Activated CD8-positive, alpha-beta memory T cell treated with anti-CD3 and anti-CD28 coated beads, Interleukin-2, amount 50 U/mL, for 4 hours (primary cell): ENCODE results near the gene BRCA2.

ENCODE experiments used
- DNase-seq: peaks from one replicate; pipeline ENCODE4 v3.0.0-alpha.2; 2020

BRCA2 gene

DNA sequence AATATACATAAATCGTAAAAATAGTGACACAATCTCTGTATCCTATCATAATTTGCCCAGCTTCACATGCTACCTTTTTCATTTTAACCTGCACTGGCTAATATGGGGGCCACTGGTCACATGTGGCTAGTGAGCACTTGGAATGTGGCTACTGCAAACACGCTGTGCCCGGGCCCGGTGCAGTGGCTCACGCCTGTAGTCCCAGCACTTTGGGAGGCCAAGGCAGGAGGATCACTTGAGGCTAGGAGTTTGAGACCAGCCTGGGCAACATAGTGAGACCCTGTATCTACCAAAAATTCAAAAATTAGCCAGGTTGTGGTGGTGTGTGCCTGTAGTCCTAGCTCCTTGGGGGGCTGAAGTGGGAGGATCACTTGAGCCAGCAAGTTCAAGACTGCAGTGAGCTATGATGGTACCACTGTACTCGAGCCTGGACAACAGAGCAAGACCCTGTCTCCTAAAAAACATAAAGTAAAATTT is 114.2 kb downstream of the BRCA2 start:
- DNase-seq = no peak

DNA sequence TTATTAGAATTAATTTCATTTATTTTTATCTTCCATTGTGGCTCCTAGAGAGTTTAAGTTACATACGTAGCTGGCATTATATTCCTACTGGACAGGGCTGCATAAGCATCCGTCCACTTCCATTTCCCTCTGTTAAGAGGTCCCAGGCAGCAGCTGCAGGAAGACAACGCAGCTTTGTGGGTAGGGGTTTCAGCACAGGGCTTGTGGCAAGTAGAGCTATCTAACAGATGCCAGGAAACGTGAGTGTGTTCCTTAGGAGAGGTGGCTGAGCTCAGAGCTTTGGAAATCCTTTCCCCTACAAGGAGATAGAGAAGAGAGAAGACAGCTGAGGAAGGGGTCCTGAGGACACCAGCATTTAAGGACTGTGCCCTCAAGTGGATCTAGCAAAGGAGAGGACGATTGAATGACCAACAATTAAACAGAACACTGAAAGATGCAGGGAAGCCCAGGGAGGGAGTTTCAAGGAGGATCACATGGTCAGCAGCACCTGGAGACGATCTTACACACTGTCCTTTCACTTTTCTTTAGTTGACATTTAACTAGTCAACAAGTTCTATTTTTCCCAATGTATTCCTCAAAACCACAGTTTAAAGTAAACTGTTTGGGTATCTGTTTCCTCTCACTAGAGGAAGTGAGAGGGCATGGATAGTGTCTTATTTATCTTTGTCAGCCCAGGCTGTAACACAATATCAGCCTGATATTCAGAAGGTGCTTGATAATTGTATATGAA is 114.9 kb downstream of the BRCA2 start:
- no peak for DNase-seq

DNA sequence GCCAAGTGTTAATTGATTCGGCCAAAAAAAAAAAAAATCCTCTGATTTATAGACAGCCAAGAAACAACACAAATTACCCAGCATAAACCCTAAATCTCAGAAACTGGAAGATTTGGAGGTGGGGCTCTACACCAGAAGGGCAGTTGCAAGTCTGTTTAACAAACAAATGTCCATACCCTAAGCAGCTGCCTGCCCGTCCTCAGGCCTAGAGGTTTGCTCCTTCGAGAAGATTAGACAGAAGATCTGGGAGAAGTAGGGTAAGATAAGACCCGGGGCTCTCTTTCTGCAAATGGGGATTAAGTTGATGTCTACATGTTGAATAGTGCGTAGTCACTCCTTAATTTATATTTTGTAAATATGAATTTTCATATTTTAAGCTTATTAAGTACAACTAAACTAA is 116.1 kb downstream of the BRCA2 start:
- no peak for DNase-seq

DNA sequence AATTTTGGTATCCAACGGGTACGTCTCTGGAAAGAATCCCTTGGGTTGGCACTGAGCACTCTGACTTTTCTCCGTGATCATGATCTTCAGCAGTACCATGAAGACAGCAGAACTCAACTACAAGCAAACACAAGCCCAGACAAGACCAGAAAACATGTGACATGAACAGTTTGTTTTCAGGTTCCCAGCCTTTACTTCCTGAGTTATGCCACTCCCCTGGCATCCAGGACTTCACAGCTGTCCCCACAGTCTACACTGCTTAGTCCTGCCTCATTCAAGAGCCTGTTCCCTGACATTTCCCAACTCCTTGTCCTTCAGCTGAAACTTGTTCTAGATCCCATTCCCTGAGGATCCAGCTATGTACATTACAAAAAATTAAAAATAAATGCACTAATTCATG is 117.5 kb downstream of the BRCA2 start:
- DNase-seq = no peak

DNA sequence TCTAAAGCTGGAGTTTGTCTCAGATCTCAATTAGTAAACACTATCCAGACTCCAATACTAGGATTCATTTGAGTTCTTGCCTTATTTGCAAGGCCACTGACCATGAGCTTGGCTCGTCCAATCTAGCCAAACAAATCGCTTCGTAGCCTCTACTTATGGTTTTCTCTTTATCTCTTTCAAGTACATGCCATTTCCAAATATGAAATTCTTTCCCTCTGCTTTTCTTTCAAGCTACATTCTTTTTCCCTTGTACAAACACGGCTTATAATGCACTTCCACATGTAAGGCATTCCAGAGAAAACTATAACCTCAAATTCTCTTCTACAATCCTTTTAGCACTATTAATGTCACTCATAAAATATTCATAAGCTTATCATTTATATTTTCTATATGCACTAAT is 123.6 kb downstream of the BRCA2 start:
- DNase-seq = no peak

DNA sequence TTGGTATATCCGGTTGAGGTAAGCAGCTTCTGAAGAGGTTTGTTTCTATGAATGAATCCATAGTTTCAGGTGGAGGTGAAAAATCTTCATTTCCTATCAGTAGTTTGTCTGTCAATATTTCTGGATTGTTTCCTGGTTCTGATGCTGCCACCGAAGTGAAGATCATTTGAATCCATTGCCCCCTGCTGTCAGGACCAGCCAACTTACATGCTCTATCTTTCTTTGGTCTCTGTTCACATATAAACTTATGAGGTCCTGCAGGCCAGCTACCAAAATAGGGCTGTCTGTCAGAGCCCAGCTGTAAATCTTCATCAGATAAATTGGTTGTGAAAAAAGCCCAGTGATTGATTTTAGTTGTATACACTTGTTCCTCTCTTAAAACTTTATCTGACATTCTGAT is 127.8 kb downstream of the BRCA2 start:
- DNase-seq = peak; percentile 47

DNA sequence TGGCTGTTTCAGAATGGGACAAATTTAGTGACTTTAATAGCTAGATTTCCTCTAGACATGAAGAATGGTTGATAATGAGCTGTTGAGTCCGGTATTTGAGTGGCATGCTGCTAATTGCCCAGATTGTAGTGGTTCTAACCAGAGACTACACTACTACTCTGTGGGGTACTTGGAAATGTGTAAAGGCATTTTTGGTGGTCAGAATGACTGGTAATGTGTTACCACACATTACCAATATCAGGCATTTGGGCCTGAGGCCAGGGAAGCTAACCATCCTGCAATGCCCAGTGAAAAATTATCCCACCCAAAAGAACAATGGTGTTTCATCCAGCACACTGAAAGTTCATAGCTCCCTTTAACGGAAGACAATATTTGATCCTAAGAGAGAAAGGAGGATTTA is 130.2 kb downstream of the BRCA2 start:
- DNase-seq = no peak

DNA sequence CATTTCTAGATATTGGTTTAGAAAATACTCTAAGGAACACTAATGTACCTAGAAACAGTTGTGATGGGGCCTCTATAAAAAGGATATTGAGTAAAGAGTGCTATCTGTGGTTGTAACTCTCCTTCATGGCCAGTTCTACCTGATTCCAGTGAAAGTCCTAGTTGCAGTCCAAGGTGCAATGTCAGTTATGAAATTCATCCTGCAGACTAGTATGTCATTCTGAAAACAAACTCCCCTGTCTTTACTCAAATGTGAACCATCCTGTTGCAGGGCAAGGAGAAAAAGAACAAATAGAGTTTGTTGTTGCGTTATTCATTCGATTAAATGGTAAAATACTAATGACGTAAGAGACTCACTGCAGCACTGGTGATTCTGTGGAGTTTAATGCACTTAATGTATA is 130.9 kb downstream of the BRCA2 start:
- no peak for DNase-seq

DNA sequence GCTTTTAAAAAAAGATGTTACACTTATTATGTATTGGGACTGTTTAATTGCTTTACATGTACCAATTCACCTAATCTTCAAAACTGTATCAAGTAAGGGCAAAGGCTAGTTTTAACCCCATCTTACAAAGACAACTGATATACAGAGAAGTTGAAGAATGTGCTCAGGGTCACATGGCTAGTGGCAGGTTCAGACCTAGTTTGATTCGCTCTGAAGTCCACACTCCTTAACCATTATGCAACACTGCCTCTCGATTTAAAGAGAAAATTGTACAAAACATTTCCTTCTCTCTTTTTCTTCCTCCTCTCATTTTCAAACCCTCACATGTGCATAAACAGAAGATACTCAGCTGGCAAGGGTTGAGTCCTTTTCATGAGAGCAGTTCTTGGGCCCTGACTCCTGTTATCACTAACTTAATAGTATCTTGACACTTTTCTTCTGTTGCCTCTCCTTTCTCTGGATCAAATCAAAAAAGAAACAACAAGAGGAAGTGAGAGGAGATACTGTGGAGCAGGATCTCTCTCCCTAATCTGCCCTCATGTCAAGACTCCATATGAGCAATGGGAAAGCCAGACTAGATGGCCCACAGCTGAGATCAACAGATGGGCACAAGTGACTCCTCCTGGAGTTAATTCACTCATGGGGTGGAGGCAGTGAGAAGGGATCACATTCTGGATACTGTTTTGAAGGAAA is 131.6 kb downstream of the BRCA2 start:
- DNase-seq = no peak

DNA sequence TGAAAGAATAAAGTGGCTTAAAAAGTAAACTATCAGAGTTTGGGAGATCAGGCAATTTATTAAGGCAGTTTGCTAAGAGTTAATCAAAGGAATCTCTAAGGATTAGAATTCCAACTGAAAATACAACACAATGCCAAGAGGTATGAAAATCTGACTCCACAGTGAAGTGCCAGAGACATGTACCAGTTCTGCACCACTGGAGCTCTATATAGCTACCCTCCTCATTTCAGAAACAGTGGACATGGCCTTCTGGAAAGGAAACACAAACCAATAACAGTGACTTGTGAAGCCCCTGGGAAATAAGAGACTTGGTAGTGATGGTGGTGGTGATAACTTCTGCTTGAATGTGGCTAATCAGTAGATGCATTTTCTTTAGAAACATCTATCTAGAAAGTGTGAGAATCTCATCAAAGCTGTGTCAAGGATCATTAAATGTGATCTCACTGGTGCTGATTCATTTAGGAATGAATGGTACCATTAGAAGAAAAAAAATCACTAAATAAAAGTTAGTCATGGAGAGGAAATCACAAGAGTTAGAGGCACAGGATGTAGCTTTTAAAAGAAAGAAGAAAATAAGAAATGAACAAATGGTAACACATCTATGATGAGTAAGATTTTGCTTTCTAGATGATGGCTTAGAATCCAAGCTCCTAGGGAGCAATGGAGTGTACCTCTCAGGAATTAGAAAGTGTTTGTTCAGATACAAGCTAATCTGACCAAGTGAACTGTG is 132.8 kb downstream of the BRCA2 start:
- no peak for DNase-seq

DNA sequence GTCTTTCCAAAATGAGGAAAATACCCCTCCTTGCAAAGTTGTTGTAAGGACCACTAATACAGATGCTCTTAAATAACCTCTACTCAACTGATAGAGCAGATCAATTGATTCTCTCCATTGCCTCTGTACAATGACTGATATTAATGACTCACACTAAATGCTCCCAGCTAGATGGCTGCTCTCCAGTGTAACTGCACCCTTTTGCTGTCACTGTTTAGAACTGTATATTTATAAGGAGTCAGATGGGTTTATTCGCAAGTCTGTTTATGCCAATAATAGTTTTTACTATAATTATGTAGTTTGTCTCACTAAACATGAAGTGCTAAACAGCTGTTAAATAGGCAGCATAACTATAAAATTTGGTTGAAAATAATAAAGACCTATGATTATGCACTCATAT is 133.7 kb downstream of the BRCA2 start:
- no peak for DNase-seq
